ENCODE data around the gene SPSB2. TPM values are rescaled to one million over a fixed set of nuclear protein-coding genes. Genes with fewer than 3 reads are reported as not detected.
A peak's percentile ranks its signal among the peaks of the same experiment; 100 is the strongest.
"Not testable (repeated sequence)": the region's sequence is repeated elsewhere in the genome, so short reads cannot be mapped to it uniquely, and the experiment has no call there.

Gene SPSB2
- total RNA-seq, 1 experiment from 2014 or later: 9.2 TPM

DNA sequence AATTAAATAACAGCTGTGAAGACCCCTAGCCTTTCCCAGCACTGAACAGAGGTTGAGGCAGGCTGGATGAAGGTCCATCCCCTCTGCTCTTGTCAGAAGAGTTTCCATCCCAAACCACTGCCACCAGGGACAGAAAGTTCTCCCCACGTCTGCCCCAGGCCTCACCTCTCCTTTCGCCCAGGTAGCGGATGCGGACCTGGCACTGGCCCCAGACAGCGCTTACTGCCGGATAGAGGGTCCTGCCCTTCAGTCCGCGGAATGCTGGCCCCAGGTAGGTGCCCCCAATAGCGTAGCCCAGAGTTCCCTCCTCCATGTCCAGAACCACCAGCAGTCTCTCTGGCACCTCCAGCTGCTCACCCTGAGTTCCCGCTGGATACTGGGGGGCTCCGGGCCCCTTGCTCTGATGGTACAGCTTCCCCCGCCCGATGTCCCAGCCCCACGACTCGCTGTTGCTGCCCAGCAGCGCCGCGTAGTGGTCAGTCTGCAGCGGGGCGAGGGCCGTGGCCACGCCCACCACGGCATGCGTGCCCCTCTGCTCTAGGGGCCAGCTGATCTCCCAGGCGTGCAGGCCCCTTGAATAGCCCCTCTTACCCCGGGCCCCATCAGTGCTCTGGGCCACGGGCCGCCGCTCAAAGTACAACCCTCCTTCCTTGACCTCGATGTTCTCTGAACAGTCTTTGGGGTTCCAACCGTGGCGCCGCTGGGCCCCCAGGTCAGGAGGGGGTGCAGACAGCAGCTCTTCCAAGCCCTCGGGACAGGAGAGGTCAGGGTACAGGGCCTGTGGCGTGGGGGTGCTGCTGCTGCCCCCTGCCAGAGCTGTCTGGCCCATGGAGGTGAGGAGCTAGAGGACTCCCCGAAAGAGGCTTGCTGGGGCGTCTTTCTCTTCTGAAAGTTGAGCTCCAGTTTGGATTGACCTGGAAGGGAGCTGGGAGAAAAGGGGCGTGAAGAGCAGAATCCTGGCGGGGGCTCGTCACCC, 742 bp downstream of the SPSB2 start:
- H3K4me3 Mint-ChIP-seq (ENCODE audit: unreplicated experiment): peak overlapping the region; percentile 91
- H3K36me3 Mint-ChIP-seq (ENCODE audit: insufficient read depth, unreplicated experiment): peaks cover 37% of the 10 kb centered on the region
- ChIA-PET POLR2A (interaction anchor here (0.5 to 7.7 kb wide), 35 partner anchors 9 to 535 kb away, joined by 3 to 81 read pairs (median 4); partner anchors contain the start of genes C12orf57, CDCA3, COPS7A and LRRC23), CTCF (interaction anchor here (0.6 to 7.7 kb wide), 43 partner anchors 9 to 824 kb away, joined by 3 to 64 read pairs (median 5); partner anchors contain the start of genes C12orf57, C1S, CDCA3 and MLF2)
- DNase-seq (ENCODE audit: unreplicated experiment): peak; percentile 79
- TF ChIP-seq CTCF (IDR thresholded peaks at IDR 0.05; ENCODE audit: unreplicated experiment): peak; percentile 85
- H3K4me1 Mint-ChIP-seq (ENCODE audit: insufficient read depth, unreplicated experiment): peaks cover 24% of the 10 kb centered on the region
- H3K9me3 Mint-ChIP-seq (ENCODE audit: unreplicated experiment): no peaks in the 10 kb centered on the region
- BruUV-seq (replicated peaks): TSS peak; percentile 50
- intact Hi-C loops (cut with micrococcal nuclease): no loop called here
- H3K27me3 Mint-ChIP-seq (ENCODE audit: insufficient read depth, unreplicated experiment): no peaks in the 10 kb centered on the region
- H3K27ac Mint-ChIP-seq (ENCODE audit: low read depth, unreplicated experiment): peak overlapping the region; percentile 77

GRCh38 chr12:6871052-6871957, 1.8 kb downstream of the SPSB2 start:
- peaks cover 37% of the 10 kb centered on the region for H3K36me3 Mint-ChIP-seq (ENCODE audit: insufficient read depth, unreplicated experiment)
- H3K27me3 Mint-ChIP-seq (ENCODE audit: insufficient read depth, unreplicated experiment): no peaks in the 10 kb centered on the region
- H3K9me3 Mint-ChIP-seq (ENCODE audit: unreplicated experiment): no peaks in the 10 kb centered on the region
- no TSS peak for BruUV-seq (replicated peaks)
- TF ChIP-seq CTCF (IDR thresholded peaks at IDR 0.05; ENCODE audit: unreplicated experiment): no peak
- ChIA-PET POLR2A (interaction anchor here (0.6 to 7.7 kb wide), 8 partner anchors 12 to 147 kb away, joined by 3 to 81 read pairs (median 26); partner anchors contain the start of genes C12orf57, CDCA3, COPS7A and LRRC23), CTCF (interaction anchor here (0.6 to 7.7 kb wide), 25 partner anchors 11 to 240 kb away, joined by 3 to 64 read pairs (median 5); partner anchors contain the start of genes C12orf57, CDCA3, MLF2 and RNU7-1)
- peaks cover 29% of the 10 kb centered on the region for H3K4me1 Mint-ChIP-seq (ENCODE audit: insufficient read depth, unreplicated experiment)
- H3K27ac Mint-ChIP-seq (ENCODE audit: low read depth, unreplicated experiment): peak overlapping the region; percentile 77
- peak; percentile 77 for DNase-seq (ENCODE audit: unreplicated experiment)
- intact Hi-C loops (cut with micrococcal nuclease): no loop called here
- H3K4me3 Mint-ChIP-seq (ENCODE audit: unreplicated experiment): peak overlapping the region; percentile 91

- ChIA-PET CTCF (interaction anchor here (0.8 to 7.7 kb wide), 17 partner anchors 10 to 125 kb away, joined by 3 to 64 read pairs (median 4); partner anchors contain the start of genes C12orf57, MLF2, RNU7-1 and USP5), POLR2A (interaction anchor here (0.5 to 7.7 kb wide), 5 partner anchors 19 to 148 kb away, joined by 4 to 130 read pairs (median 62); partner anchors contain the start of genes C12orf57, CDCA3, LPCAT3 and RNU7-1)
- H3K36me3 Mint-ChIP-seq (ENCODE audit: insufficient read depth, unreplicated experiment): peaks cover 42% of the 10 kb centered on the region
- H3K27ac Mint-ChIP-seq (ENCODE audit: low read depth, unreplicated experiment); H3K9me3 Mint-ChIP-seq (ENCODE audit: unreplicated experiment); H3K4me3 Mint-ChIP-seq (ENCODE audit: unreplicated experiment); H3K27me3 Mint-ChIP-seq (ENCODE audit: insufficient read depth, unreplicated experiment); DNase-seq (ENCODE audit: unreplicated experiment); intact Hi-C loops (cut with micrococcal nuclease): not testable (repeated sequence)
- BruUV-seq (replicated peaks): TSS peak; percentile 65
- H3K4me1 Mint-ChIP-seq (ENCODE audit: insufficient read depth, unreplicated experiment): peaks cover 30% of the 10 kb centered on the region
These were observed 2.8 kb downstream of the SPSB2 start for GRCh38 chr12:6870304-6870703.
